ENCODE results near the gene METTL9. TPM values are rescaled to one million over a fixed set of nuclear protein-coding genes. Genes with fewer than 3 reads are reported as not detected.
A peak's percentile ranks its signal among the peaks of the same experiment; 100 is the strongest.
"Not testable (repeated sequence)": the region's sequence is repeated elsewhere in the genome, so short reads cannot be mapped to it uniquely, and the experiment has no call there.

The METTL9 gene
- total RNA-seq, 1 donor from 2014 or later, result 132 TPM

- H3K4me3 Mint-ChIP-seq, result peak within 1 kb of the TSS; percentile 52
- H3K4me1 Mint-ChIP-seq (ENCODE audit: unreplicated experiment), result peaks cover 12% of the 10 kb centered on the region
- no peak for TF ChIP-seq CTCF (conservative IDR thresholded peaks at IDR 0.05)
- no peak within 1 kb of the TSS for H3K27ac Mint-ChIP-seq
- no peaks in the 10 kb centered on the region for H3K9me3 Mint-ChIP-seq
- DNase-seq (ENCODE audit: extremely low spot score, unreplicated experiment), result no peak
- H3K27me3 Mint-ChIP-seq, result peaks cover 13% of the 10 kb centered on the region
- peaks cover 4% of the 10 kb centered on the region for H3K36me3 Mint-ChIP-seq
Observed at GRCh38 chr16:21663889-21664647, 64.7 kb downstream of the METTL9 start, which contains the start of gene OTOA. Gene OTOA (plus strand): TSS chr16:21663968. CDS start chr16:21678515, 14,547 bp downstream.

GRCh38 chr16:21664801-21665492 lies 65.6 kb downstream of the METTL9 start:
- no peaks in the 10 kb centered on the region for H3K9me3 Mint-ChIP-seq
- TF ChIP-seq CTCF (conservative IDR thresholded peaks at IDR 0.05), result no peak
- H3K4me1 Mint-ChIP-seq (ENCODE audit: unreplicated experiment), result peaks cover 12% of the 10 kb centered on the region
- H3K36me3 Mint-ChIP-seq, result peaks cover 4% of the 10 kb centered on the region
- H3K27me3 Mint-ChIP-seq, result peaks cover 16% of the 10 kb centered on the region
- H3K4me3 Mint-ChIP-seq, result no peak overlapping the region
- no peak overlapping the region for H3K27ac Mint-ChIP-seq
- DNase-seq (ENCODE audit: extremely low spot score, unreplicated experiment), result no peak

GRCh38 chr16:21666772-21667171 lies 67.4 kb downstream of the METTL9 start:
- no peak for TF ChIP-seq CTCF (conservative IDR thresholded peaks at IDR 0.05)
- Mint-ChIP-seq H3K36me3 (no peaks in the 10 kb centered on the region), H3K27ac (no peak overlapping the region), H3K9me3 (no peaks in the 10 kb centered on the region), H3K4me3 (peak overlapping the region; percentile 44), H3K27me3 (peaks cover 27% of the 10 kb centered on the region), H3K4me1 (ENCODE audit: unreplicated experiment) (peaks cover 18% of the 10 kb centered on the region)
- no peak for DNase-seq (ENCODE audit: extremely low spot score, unreplicated experiment)

- H3K9me3 Mint-ChIP-seq, result no peaks in the 10 kb centered on the region
- DNase-seq (ENCODE audit: extremely low spot score, unreplicated experiment), result no peak
- no peaks in the 10 kb centered on the region for H3K36me3 Mint-ChIP-seq
- peaks cover 27% of the 10 kb centered on the region for H3K27me3 Mint-ChIP-seq
- H3K4me1 Mint-ChIP-seq (ENCODE audit: unreplicated experiment), result peaks cover 18% of the 10 kb centered on the region
- no peak overlapping the region for H3K4me3 Mint-ChIP-seq
- TF ChIP-seq CTCF (conservative IDR thresholded peaks at IDR 0.05), result no peak
- H3K27ac Mint-ChIP-seq, result no peak overlapping the region
Observed at GRCh38 chr16:21667575-21667974, 68.2 kb downstream of the METTL9 start.

- TF ChIP-seq CTCF (conservative IDR thresholded peaks at IDR 0.05), result no peak
- DNase-seq (ENCODE audit: extremely low spot score, unreplicated experiment), result no peak
- H3K27me3 Mint-ChIP-seq, result peaks cover 14% of the 10 kb centered on the region
- H3K27ac Mint-ChIP-seq, result no peak overlapping the region
- H3K36me3 Mint-ChIP-seq, result no peaks in the 10 kb centered on the region
- peaks cover 7% of the 10 kb centered on the region for H3K4me1 Mint-ChIP-seq (ENCODE audit: unreplicated experiment)
- no peaks in the 10 kb centered on the region for H3K9me3 Mint-ChIP-seq
- no peak overlapping the region for H3K4me3 Mint-ChIP-seq
Observed at GRCh38 chr16:21673469-21673868, 74.1 kb downstream of the METTL9 start.

GRCh38 chr16:21674456-21674855 lies 75.1 kb downstream of the METTL9 start:
- not testable (repeated sequence) for H3K36me3 Mint-ChIP-seq; H3K4me1 Mint-ChIP-seq (ENCODE audit: unreplicated experiment); H3K27ac Mint-ChIP-seq; H3K9me3 Mint-ChIP-seq; DNase-seq (ENCODE audit: extremely low spot score, unreplicated experiment); H3K4me3 Mint-ChIP-seq
- H3K27me3 Mint-ChIP-seq, result peaks cover 12% of the 10 kb centered on the region

GRCh38 chr16:21680714-21681113 lies 81.3 kb downstream of the METTL9 start:
- not testable (repeated sequence) for H3K27me3 Mint-ChIP-seq; H3K36me3 Mint-ChIP-seq; H3K4me1 Mint-ChIP-seq (ENCODE audit: unreplicated experiment); H3K4me3 Mint-ChIP-seq; DNase-seq (ENCODE audit: extremely low spot score, unreplicated experiment); H3K27ac Mint-ChIP-seq; H3K9me3 Mint-ChIP-seq

All from type B pancreatic cell (in vitro differentiated cells).